Fibroblast of skin of right quadriceps (primary cell): ENCODE results near the gene PLCB1.
A peak's percentile ranks its signal among the peaks of the same experiment; 100 is the strongest.
"Not testable (repeated sequence)": the region's sequence is repeated elsewhere in the genome, so short reads cannot be mapped to it uniquely, and the experiment has no call there.

ENCODE experiments used
- DNase-seq: peaks from one replicate; pipeline ENCODE4 v3.0.0-alpha.2; 2013

The PLCB1 gene

DNA sequence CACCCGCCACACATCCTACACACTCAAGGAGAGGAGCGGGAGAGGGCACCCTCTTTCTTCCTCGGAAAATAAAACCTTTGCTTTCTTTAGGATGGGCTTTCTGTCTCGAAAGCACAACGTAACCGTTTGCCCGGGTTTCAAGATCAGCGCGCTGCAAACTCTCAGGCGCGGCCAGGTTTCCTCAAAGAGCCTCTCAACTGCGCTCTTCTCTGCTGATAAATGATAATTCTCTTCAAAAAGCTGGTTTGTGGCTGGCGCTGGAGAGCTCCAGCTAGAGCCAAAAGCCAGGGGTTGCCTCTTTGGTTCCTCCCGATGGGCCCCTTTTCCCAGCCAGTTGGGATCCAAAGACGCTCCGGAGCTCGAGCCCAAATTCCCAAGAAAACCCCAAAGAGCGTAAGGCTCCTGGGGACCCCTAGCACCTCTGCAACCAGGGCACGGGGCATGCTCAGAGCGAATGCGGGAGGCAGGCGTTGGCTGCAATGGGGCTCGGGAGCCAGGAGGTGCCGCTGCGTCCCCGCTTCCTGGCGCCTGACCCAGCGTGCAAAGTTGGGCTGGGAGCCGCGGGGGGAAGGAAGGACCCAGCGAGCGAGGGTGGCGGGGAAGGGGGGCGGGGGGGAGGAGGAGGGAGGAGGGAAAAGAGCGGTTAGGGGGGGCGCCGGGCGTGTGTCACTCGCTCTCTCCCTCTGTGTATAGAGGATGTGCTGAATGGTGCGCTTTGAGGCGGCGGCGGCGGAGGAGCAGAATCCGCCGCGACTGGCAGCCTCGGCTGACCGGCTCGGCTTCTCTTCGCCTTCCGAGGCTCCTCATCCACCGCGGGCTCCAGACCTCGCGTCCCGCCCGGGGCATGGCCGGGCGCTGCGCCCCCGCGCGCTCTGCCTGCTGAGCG lies at the start of gene PLCB1:
PLCB1 (plus strand) TSS at position 669 of the 886 bp plus-strand sequence. CDS start 386 bp downstream, outside the sequence.
- peak; percentile 84 for DNase-seq

GRCh38 chr20:8082989-8083388 lies 49.1 kb upstream of the PLCB1 start:
- DNase-seq, result peak; percentile 42

- no peak for DNase-seq
These were observed 42.4 kb upstream of the PLCB1 start for GRCh38 chr20:8089668-8090067.

DNA sequence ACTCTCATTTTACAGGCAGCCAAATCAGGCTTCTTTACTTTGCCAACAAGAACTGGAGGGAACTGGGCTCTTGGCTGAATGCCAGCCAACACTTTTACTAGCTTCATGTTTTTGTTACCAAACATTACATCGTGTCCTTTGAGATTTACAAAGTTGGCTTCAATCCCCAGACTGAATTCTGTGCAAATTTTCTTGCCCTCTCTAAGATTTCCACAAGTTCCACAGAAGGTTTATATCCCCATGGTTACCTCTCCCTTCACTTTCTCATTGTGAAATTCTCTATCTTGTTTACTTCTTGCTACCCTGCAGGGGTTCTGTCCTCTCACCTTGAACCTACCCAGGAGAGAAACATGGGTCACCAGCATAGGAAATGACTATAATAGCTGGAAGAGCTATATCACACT lies 37.6 kb upstream of the PLCB1 start:
- DNase-seq, result peak; percentile 66

GRCh38 chr20:8094850-8095249 lies 37.2 kb upstream of the PLCB1 start:
- DNase-seq, result peak; percentile 64

- peak; percentile 64 for DNase-seq
These were observed 36.2 kb upstream of the PLCB1 start for GRCh38 chr20:8095648-8096572.

- DNase-seq, result no peak
These were observed 34.8 kb upstream of the PLCB1 start for GRCh38 chr20:8097307-8097706.

- DNase-seq, result no peak
These were observed 27.8 kb upstream of the PLCB1 start for GRCh38 chr20:8104252-8104651.

DNA sequence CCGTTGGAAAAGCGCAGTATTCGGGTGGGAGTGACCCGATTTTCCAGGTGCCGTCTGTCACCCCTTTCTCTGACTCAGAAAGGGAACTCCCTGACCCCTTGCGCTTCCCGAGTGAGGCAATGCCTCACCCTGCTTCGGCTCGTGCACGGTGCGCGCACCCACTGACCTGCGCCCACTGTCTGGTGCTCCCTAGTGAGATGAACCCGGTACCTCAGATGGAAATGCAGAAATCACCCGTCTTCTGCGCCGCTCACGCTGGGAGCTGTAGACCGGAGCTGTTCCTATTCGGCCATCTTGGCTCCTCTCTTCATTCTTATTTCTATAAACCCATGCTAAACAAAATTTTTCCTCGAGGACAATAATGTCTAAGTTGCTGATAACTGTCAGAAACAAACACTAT lies 17.5 kb upstream of the PLCB1 start:
- not testable (repeated sequence) for DNase-seq

DNA sequence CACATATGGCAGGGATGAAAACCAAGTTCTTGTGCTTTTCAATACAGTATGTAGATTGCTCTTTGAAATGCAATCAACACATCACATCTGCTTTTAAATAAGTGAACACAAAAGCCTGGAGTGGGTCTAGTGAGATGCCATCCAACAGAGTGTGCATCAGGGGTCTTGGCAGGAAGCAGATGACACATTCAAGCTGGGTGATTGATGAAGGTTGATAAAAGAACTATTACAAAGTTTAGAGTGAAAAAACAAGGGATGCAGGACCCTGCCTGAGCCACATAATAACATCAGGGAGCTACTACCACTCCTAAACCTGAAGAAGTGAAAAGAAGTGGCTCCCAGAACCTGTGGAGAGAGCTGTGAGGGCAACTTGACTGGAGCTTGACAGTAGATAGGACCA lies 16.6 kb upstream of the PLCB1 start:
- DNase-seq, result no peak

DNA sequence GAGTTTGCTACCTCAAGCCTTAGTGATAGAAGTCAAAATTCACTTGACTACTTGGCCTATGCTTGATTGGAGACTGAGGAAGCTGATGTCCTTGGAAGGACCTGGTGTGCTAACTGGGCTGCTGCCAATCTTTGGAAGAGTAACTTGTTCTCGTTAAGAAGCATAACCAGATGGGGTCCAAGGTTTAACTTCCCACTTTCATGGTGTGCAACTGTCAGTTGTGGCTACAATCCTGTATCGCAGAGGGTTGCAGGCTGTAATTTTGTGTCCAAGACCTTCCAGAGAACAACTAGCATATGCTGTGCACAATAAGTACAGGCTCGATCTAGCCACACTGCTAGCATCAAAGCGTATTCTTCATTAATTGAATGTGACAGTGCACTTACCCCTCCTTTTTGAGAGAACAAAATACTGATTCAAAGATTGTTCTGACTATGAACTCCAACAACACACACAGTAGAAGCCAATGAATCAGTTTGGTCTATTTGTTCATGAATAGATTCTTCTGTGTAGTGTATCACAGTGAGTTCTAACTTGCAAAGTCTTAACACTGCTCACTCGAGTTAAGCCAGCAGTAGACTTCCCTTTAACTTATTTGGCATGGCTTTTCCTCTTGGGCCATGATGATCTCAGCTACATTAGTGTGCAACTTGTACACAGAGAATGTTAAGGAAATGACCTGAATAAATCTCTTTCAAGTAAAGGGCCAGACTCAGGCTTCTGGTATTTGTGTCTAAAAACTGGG lies 15.8 kb upstream of the PLCB1 start:
- DNase-seq, result peak; percentile 76

DNA sequence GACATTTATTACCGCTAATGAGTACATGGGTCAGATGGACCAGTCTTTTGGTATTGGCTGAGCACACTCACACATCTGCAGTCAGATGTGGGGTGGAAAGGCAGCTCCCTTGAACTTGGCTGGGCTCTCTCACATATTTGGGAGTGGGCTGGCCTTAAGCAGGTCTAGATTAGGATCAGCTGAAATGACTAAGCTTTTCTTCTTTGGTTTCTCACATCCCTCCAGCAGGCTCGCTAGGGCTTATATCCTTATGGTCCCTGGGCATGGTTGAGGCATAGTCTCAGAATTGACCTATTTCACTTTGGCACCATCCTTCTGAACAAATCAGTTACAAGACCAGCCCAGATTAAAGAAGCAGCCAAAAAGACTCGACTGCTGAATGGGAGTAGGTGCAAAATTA lies 14.4 kb upstream of the PLCB1 start:
- no peak for DNase-seq

DNA sequence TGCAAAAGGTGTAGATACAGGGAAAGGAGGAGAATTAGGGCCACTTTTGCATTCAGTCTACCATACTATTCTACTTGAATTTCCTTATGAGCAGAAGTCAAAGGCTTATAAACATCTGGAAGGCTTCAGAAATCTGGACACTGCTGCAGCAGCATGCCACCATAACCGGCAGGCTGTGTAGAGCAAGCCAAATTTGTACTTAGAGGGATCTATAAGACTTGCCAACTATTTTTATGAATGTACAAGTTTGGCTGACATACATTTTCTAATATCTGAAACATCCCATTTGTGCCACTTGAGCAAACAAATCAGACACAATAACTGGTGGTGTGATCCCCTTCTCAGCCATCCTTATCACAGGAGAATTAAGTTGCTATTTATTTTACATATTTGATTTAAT lies 14.0 kb upstream of the PLCB1 start:
- DNase-seq, result no peak

- no peak for DNase-seq
These were observed 13.3 kb upstream of the PLCB1 start for GRCh38 chr20:8118760-8119159.

DNA sequence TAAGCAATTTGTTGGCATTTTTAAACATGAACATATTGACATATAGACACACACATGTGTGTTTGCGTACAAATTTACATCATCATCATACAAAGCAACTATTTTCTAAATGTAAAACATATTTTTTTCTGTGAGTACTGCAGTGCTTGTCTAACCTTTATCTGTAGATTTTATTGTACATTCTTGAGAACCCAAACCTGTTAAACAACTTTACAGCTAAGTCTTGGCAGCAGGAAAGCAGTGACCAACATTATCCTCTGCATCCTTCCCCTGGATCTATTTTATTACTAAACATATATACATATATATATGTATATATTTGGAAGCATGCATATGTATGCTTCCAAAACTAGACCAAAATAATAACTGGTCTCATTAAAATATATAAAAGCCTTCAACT lies 10.4 kb upstream of the PLCB1 start:
- DNase-seq, result no peak

GRCh38 chr20:8124639-8125038 lies 7.4 kb upstream of the PLCB1 start:
- DNase-seq, result no peak

DNA sequence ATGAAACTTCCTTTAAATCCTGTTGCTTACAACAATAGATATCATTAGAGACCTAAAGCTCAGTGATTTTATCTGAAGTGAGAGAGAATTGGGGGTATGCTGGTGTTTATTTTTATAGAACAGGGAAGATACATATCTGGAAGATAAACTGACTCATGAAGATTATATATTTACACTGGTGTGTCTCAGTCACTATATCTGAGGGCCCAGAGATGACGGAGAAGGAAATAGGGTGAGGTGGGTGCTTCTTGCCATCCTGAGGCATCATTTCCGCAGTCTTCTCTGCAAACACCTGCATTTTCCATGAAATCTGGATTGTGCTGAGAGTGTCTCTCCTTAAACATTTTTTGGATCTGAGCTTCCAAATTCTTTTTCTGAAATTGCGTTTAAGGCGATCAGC lies 5.9 kb upstream of the PLCB1 start:
- DNase-seq, result no peak

- DNase-seq, result no peak
These were observed 5.2 kb upstream of the PLCB1 start for GRCh38 chr20:8126841-8127378.

DNA sequence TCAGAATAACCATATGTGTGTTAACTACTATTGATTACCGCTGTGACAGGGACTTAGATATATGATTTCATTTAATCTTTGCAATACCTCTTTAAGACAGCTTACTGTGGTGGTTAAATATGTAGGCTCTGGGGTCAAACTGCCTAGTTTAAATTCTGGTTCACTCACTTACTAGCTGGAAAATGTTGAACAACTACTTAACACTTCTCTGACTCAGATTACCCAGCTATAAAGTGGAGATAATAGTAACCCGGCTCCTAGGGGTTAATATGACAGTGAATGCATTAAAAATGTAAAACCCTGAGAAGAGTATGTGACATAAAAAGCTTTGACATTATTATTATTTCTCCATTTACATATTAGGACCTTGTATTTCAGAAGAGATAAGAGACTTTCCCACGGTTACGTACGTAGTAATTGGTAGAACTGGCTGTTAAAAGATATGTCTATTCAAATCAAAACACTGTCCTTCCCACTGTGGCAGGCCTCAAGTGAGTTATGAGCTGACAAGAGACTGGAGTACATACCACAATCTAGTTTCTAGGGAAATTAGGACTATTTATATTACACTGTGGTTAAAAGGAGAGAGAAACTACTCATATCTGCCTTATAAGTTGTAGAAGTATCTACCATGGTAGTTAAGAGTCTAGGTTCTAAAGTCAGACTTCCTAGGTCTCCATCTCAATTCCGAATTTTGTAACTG lies 4.4 kb upstream of the PLCB1 start:
- peak; percentile 27 for DNase-seq

DNA sequence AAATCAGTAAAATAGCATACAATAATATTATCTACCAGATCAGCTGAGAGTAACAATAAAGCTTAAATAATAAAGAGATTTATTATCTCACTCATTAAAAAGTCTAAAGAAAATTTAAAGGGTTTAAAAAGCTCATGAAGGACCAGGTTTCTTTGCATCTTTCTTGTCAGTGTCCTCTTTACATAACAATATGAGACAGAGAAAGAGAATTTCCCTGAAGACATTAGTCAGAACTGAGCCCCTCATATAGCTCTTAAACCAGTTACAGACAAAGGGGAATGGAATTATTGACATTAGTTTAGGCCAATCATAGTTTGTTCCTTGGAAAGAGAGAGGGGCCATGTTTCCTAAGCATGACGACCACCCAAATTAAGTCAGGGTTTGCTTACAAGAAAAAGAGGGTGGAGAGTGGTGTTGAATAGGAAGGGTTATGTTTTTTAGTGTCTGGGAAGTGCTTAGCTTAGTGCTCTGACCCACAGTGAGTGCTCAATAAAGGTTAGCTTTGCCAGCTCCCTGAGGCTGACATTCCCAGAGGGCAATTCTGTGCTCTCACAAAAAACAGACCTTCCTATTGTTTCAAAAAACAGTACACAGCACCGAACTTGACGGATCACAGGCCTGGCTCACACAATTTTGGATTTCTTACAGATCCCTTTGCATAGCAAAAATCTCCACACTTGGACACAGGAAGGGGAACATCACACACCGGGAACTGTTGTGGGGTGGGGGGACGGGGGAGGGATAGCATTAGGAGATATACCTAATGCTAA lies 3.6 kb upstream of the PLCB1 start:
- DNase-seq, result no peak
